Measurements from ENCODE around the gene G3BP2.

GRCh38 chr4:75714011-75714410 lies 40.8 kb upstream of the G3BP2 start:
- no peak for TF ChIP-seq RAD51 (IDR thresholded peaks at IDR 0.05; ENCODE audit: borderline replicate concordance, low read depth)
- TF ChIP-seq BDP1 (IDR thresholded peaks at IDR 0.05; ENCODE audit: insufficient read depth, insufficient read length) = no peak
- TF ChIP-seq CHD4 (IDR thresholded peaks at IDR 0.05; ENCODE audit: insufficient read depth, insufficient replicate concordance, low read depth, low read length, poor library complexity, severe bottlenecking) = no peak
- TF ChIP-seq ZKSCAN3 (CRISPR knock-in tag; IDR thresholded peaks at IDR 0.05) = no peak
- no peak for TF ChIP-seq CTCF (IDR thresholded peaks at IDR 0.05 in 2 of 3, conservative IDR thresholded peaks at IDR 0.05 in 1 of 3; ENCODE audit: insufficient read depth in 2 of 3, low read depth in 1 of 3, low read length in 3 of 3)
- TF ChIP-seq NFATC3 (IDR thresholded peaks at IDR 0.05) = no peak
- TF ChIP-seq DACH1 (IDR thresholded peaks at IDR 0.05; ENCODE audit: partially characterized antibody) = no peak

Data from K562 (cell line).